AG20443 (cell line): Measurements from ENCODE around the gene CISTR.
"Not testable (repeated sequence)": the region's sequence is repeated elsewhere in the genome, so short reads cannot be mapped to it uniquely, and the experiment has no call there.

Source experiments
- DNase-seq: peaks from one replicate; pipeline ENCODE4 v3.0.0; 2012; ENCODE audit warnings: low spot score, mixed read lengths

Gene CISTR

GRCh38 chr12:53718567-53718966 lies 33.2 kb downstream of the CISTR start:
- DNase-seq, result not testable (repeated sequence)

- DNase-seq, result no peak
Observed at GRCh38 chr12:53717319-53717718, 34.5 kb downstream of the CISTR start.

GRCh38 chr12:53714004-53714403 lies 37.8 kb downstream of the CISTR start:
- no peak for DNase-seq

- no peak for DNase-seq
Observed at GRCh38 chr12:53713516-53713915, 38.3 kb downstream of the CISTR start.

- DNase-seq, result no peak
Observed at GRCh38 chr12:53712059-53712643, 39.6 kb downstream of the CISTR start.

GRCh38 chr12:53710091-53710490 lies 41.7 kb downstream of the CISTR start:
- no peak for DNase-seq

- DNase-seq, result no peak
Observed at GRCh38 chr12:53709671-53710070, 42.1 kb downstream of the CISTR start.

- DNase-seq, result no peak
Observed at GRCh38 chr12:53706080-53706479, 45.7 kb downstream of the CISTR start.

GRCh38 chr12:53703756-53704155 lies 48.0 kb downstream of the CISTR start:
- no peak for DNase-seq

- peak; percentile 89 for DNase-seq
Observed at GRCh38 chr12:53701518-53702264, 50.1 kb downstream of the CISTR start.

GRCh38 chr12:53700567-53700966 lies 51.2 kb downstream of the CISTR start:
- DNase-seq, result no peak

GRCh38 chr12:53699678-53700025 lies 52.1 kb downstream of the CISTR start:
- DNase-seq, result no peak

GRCh38 chr12:53698948-53699677 lies 52.7 kb downstream of the CISTR start:
- DNase-seq, result no peak

- DNase-seq, result no peak
Observed at GRCh38 chr12:53696655-53697331, 55.0 kb downstream of the CISTR start.
